Measurements from ENCODE around the gene SOX18.

DNA sequence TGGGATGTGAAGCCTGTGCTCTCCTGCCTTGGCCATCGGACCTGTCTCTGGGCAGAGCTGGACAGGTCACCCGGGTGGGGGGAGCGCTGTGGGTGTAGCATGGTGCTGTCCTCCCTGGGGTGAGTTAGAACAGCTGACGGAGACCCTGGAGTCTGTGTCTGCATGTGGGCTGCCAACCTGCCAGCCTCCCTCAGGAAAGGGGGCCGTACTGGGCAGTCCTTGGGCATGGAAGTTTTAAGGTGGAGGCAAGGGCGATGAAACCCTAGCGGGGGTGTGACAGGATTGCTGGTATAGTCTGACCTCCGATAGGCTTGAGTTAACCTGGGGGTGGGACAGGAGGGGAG lies 2.4 kb downstream of the SOX18 start:
- TF ChIP-seq ZNF114 (CRISPR knock-in tag; IDR thresholded peaks at IDR 0.05) (no peak), EZH2phosphoT487 (IDR thresholded peaks at IDR 0.05; ENCODE audit: unreplicated experiment) (no peak), POLR2AphosphoS5 (IDR thresholded peaks at IDR 0.05; ENCODE audit: low read depth) (no peak)
- TF ChIP-seq, protein P1, sequence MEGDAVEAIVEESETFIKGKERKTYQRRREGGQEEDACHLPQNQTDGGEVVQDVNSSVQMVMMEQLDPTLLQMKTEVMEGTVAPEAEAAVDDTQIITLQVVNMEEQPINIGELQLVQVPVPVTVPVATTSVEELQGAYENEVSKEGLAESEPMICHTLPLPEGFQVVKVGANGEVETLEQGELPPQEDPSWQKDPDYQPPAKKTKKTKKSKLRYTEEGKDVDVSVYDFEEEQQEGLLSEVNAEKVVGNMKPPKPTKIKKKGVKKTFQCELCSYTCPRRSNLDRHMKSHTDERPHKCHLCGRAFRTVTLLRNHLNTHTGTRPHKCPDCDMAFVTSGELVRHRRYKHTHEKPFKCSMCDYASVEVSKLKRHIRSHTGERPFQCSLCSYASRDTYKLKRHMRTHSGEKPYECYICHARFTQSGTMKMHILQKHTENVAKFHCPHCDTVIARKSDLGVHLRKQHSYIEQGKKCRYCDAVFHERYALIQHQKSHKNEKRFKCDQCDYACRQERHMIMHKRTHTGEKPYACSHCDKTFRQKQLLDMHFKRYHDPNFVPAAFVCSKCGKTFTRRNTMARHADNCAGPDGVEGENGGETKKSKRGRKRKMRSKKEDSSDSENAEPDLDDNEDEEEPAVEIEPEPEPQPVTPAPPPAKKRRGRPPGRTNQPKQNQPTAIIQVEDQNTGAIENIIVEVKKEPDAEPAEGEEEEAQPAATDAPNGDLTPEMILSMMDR (conservative IDR thresholded peaks at IDR 0.05; ENCODE audit: low read depth in 2 of 2) = no peak

Measured in GM23338 (cell line).